Mesenteric fat pad (tissue), 1 donor: ENCODE data around the gene TPT1. TPM values are rescaled to one million over a fixed set of nuclear protein-coding genes. Genes with fewer than 3 reads are reported as not detected.
"Not testable (repeated sequence)": the region's sequence is repeated elsewhere in the genome, so short reads cannot be mapped to it uniquely, and the experiment has no call there.

Source experiments
- DNase-seq: peaks from one replicate; pipeline ENCODE4 v3.0.0-alpha.2; 2020; ENCODE audit warnings: low spot score
- total RNA-seq: library from RNA; stranded (reverse); fragmentation: NEBNext Ultra II Directional; extraction: Animal tissue kit (Norgen Biotek cat#: 25700); gene quantifications from one replicate; pipeline ENCODE4 v1.2.1, GENCODE V29; 2021
- donor health status: DM: yes; HTN: yes; CAD: no.

Gene TPT1
- total RNA-seq, 1 donor from 2014 or later = 3,722 TPM

- no peak for DNase-seq
Observed at GRCh38 chr13:45368005-45368404, 27.0 kb upstream of the TPT1 start.

GRCh38 chr13:45367358-45367757 is 26.4 kb upstream of the TPT1 start:
- no peak for DNase-seq

DNA sequence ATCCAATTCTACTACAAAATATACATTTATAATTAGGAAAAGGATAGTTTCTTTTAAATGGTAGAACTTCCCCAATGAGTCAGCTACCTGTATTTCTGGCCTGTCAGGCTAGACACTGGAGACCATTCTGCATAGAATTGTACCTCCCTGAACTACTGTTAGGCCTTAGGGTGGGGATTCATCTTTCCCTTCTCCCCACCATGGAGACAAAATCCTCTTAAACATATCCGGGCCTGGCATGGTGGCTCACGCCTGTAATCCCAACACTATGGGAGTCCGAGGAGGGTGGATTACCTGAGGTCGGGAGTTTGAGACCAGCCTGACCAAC is 24.5 kb upstream of the TPT1 start:
- DNase-seq = no peak

DNA sequence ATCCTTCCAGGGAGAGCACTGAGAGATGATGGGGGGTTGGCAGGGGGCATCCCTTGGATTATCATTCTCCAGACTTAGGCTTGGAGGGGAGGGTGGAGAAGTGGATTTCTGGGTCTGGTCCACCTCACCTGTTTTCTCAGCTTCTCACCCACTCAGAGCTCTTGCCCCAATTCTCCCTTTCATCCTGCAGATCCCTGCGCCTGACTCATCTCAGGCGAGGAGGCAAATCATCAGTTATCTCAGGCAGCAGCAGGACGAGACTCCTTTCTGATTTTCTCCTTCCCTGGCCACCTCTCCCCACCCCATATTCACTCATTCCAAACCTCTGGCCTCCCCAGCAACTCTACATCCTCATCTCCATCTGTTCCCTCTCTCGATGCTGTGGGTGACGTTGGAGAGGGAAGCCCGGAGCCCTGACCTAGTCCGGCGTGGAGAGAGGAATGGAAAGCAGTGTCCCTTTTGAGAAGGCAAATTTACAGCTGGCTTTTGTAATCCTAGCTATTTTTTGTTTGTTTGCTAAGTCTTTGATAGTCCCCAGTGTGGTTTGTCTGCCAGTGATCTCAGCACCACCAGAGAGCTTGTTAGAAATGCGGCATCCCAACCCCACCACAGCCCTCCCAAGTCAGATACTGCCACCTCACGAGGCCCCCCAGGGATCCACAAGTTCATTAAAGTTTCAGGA is 24.0 kb upstream of the TPT1 start:
- DNase-seq = no peak

GRCh38 chr13:45362939-45363338 is 22.0 kb upstream of the TPT1 start:
- no peak for DNase-seq

GRCh38 chr13:45361596-45362206 is 20.7 kb upstream of the TPT1 start:
- DNase-seq = no peak

GRCh38 chr13:45356966-45357672 is 16.1 kb upstream of the TPT1 start:
- DNase-seq = peak; percentile 51

GRCh38 chr13:45353895-45354294 is 12.9 kb upstream of the TPT1 start:
- DNase-seq = no peak

DNA sequence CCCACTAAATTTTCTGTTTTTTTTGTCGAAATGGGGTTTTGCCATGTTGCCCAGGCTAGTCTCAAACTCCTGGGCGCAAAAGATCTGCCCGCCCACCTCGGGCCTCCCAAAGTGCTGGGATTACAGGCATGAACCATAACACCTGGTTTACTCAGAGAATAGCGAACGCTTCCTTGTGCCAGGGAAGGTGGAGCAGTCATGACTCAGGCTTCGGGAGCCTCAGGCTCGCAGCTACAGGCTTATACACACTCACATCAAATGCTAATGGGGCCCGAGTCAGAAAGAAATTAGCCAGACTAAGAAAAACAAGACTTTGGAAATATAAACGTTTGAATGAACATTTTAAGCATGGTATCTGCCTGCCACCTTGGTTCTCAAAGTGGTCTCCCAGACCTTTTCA is 11.0 kb upstream of the TPT1 start:
- DNase-seq = no peak

- no peak for DNase-seq
Observed at GRCh38 chr13:45350152-45350551, 9.2 kb upstream of the TPT1 start.

DNA sequence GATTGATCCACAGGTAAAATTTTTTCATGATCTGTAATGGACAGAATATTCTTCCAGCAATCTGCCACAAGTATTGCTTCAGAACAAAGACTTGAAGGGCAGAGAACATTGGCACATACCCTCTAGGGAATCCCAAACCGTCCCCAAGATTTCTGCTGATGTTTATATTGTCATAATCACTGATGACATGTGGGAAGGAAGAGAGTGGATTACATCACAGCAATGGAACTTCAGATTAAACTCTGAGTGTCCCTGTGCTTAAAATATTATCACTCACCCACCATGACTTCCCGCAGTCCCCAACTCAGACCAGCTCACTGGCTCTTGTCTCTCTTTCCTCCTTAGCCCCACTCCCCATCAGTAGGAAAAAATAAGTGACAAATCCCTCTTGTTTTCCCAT is 8.5 kb upstream of the TPT1 start:
- no peak for DNase-seq

GRCh38 chr13:45344064-45344463 is 3.1 kb upstream of the TPT1 start:
- DNase-seq = not testable (repeated sequence)

DNA sequence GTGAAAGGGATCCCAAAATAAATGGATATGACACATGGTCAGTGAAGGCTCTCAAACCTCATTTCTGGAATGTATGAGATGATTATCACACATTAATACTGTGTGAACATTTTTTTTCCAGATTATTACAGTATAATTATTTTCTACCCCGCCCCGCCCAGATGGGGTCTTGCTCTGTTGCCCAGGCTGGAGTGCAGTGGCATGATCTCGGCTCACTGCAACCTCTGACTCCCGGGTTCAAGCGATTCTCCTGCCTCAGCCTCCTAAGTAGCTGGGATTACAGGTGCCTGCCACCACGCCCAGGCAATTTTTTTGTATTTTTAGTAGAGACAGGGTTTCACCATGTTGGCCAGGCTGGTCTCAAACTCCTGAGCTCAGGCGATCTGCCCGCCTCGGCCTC is 2.1 kb upstream of the TPT1 start:
- peak; percentile 35 for DNase-seq

DNA sequence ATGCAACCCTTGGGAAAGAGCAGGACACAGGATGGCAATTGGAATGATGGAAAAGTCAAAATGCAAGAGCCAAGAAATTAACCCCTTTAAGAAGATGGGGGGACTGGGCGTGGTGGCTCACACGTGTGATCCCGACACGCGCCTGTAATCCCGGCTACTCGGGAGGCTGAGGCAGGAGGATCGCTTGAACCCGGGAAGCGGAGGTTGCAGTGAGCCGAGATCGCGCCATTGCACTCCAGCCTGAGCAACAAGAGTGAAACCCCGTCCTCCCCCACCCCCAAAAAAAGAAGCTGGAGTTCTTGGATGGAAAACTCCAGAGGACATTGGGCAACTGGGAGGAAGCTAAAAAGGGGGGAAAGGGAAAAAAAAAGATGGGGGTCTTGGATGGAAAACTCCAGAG is 1.7 kb upstream of the TPT1 start:
- DNase-seq = peak; percentile 53

- no peak for DNase-seq
Observed at GRCh38 chr13:45341799-45342500, 967 bp upstream of the TPT1 start.

DNA sequence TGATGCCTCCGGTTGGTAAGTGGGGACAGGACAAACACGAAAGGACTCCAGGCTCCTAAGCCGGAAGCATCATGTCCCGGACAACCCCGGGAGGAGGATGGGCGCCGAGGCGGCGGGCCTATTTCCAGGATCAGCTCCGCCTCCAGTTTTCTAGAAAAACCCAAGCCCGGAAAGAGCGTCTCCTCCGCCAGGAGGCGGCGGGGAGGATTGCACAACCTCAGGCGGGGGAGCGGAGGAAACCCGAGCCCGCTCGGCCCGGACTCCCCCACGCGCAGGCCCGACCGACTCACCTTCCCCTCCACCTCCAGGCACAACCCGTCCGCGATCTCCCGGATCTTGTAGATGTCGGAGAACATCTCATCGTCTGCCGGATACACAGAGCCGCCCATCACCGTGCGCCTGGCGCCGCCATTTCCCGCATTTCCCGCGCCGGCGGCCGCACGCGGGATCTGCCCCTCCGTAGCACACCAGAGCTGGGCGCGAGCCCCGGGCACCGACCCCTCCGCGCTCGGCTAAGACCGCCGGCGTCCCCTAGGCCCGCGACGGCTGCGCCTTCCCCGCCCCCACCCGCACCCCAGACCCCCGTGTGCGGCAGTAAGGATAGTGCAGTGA is 455 bp downstream of the TPT1 start:
- DNase-seq = peak; percentile 97

DNA sequence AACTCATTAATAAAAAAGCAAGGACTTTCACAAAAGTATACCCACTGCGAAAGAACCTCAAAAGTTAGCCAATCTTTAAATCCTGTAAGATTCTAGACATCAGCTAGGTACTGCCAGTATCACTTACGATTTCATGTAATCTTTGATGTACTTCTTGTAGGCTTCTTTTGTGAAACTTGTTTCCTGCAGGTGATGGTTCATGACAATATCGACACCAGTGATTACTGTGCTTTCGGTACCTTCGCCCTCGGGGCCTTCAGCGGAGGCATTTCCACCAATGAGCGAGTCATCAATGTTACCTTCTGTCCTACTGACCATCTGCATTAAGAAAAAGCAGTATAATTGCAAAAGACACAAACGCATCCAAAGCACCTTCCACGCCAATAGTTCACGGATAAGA is 1.1 kb downstream of the TPT1 start:
- DNase-seq = no peak

GRCh38 chr13:45339399-45339798 is 1.6 kb downstream of the TPT1 start:
- no peak for DNase-seq

DNA sequence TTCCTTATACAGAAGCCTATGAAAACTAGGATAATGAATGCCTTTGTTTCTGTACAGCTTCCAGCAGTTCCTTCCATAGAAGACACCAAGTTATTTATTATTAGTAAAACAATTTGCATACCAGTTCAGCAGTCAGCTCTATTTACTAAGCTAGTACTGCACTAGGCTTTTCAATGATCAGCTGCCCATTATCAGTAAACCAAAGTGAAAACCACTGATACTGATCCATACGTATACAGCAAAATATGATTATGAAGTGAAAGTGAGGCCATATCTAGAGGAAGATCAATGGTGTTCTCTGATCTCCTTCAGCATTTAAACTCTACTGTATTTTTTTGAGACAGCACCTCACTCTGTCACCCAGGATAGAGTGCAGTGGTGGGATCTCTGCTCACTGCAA is 3.2 kb downstream of the TPT1 start:
- no peak for DNase-seq

DNA sequence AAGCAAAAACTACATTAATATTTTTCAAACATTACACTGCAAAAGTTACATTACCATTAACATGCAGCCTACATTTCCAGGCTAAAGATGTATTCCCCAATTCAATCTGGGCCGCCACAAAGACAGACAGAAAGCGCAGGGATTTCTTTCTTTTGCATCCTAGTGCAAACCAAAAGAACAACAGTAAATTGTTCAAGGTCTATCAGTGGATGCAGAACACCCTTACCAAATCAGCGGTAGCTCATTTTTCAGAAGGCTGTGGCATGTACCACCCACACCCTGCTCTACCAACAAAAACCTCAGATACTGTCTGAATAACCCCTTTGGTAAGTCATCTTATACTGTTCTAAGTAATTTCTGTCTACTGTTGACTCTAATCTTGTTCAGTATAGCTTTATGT is 3.6 kb downstream of the TPT1 start:
- DNase-seq = no peak

- DNase-seq = no peak
Observed at GRCh38 chr13:45336025-45336800, 4.8 kb downstream of the TPT1 start.
